Hypothalamus (tissue), 51 donors: ENCODE results near the gene HOXC4.
A peak's percentile ranks its signal among the peaks of the same experiment; 100 is the strongest.

Experiments
- DNase-seq, 51 donors: peaks; one replicate each; lab custom pipeline; 2025; lab: John Stamatoyannopoulos, UW

HOXC4 gene

DNA sequence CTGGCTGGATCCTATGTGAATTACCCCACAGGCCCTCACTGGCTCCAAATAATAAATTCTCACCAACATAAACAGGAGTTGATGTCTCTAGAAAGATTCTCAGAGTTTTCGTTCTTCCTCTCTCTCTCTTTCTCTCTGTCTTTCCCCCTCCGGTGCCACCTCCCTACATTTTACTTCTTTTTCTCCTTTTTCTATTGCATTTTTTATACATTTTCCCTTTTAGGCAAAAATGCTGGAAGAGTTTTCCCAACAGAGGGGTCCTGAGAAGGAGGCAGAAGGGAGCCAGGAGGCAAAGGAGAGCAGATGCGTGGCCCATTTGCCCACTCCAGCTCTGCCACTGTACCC, 26.2 kb upstream of the HOXC4 start:
- DNase-seq: no peak

DNA sequence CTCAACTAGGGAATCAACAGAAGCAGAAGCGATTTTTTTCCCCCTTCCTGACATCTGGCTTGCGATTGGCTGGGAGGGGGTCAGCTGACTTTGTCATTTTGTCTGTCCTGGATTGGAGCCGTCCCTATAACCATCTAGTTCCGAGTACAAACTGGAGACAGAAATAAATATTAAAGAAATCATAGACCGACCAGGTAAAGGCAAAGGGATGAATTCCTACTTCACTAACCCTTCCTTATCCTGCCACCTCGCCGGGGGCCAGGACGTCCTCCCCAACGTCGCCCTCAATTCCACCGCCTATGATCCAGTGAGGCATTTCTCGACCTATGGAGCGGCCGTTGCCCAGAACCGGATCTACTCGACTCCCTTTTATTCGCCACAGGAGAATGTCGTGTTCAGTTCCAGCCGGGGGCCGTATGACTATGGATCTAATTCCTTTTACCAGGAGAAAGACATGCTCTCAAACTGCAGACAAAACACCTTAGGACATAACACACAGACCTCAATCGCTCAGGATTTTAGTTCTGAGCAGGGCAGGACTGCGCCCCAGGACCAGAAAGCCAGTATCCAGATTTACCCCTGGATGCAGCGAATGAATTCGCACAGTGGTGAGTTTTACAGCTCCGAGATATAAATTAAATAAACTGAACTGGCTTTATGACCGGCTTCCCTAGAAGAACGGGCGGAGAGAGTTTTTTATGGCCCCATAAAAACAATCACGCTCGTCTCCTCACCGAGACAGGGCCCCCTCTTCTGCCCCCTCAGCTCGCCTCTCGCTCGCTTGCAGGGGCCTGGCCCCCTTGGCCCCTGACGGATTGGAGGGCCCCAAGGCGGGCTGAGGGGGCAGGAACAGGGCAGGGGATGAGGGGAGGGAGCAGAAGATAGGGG, 25.1 kb upstream of the HOXC4 start, which contains the start of gene HOXC6:
TSS of gene HOXC6 (plus strand) at position 127 of the 888 bp plus-strand sequence. CDS start at position 209, 82 bp downstream.
- DNase-seq: no peak

DNA sequence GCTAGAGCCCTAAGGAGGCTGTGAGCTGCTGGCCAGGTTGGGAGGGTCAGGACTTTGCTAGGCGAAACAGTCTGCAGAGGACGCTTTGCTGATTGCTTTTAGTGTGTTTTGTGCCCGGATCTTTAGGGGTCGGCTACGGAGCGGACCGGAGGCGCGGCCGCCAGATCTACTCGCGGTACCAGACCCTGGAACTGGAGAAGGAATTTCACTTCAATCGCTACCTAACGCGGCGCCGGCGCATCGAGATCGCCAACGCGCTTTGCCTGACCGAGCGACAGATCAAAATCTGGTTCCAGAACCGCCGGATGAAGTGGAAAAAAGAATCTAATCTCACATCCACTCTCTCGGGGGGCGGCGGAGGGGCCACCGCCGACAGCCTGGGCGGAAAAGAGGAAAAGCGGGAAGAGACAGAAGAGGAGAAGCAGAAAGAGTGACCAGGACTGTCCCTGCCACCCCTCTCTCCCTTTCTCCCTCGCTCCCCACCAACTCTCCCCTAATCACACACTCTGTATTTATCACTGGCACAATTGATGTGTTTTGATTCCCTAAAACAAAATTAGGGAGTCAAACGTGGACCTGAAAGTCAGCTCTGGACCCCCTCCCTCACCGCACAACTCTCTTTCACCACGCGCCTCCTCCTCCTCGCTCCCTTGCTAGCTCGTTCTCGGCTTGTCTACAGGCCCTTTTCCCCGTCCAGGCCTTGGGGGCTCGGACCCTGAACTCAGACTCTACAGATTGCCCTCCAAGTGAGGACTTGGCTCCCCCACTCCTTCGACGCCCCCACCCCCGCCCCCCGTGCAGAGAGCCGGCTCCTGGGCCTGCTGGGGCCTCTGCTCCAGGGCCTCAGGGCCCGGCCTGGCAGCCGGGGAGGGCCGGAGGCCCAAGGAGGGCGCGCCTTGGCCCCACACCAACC, 23.9 kb upstream of the HOXC4 start:
- no peak for DNase-seq

DNA sequence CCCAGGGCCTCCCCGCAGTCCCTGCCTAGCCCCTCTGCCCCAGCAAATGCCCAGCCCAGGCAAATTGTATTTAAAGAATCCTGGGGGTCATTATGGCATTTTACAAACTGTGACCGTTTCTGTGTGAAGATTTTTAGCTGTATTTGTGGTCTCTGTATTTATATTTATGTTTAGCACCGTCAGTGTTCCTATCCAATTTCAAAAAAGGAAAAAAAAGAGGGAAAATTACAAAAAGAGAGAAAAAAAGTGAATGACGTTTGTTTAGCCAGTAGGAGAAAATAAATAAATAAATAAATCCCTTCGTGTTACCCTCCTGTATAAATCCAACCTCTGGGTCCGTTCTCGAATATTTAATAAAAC, 23.2 kb upstream of the HOXC4 start:
- DNase-seq: no peak

DNA sequence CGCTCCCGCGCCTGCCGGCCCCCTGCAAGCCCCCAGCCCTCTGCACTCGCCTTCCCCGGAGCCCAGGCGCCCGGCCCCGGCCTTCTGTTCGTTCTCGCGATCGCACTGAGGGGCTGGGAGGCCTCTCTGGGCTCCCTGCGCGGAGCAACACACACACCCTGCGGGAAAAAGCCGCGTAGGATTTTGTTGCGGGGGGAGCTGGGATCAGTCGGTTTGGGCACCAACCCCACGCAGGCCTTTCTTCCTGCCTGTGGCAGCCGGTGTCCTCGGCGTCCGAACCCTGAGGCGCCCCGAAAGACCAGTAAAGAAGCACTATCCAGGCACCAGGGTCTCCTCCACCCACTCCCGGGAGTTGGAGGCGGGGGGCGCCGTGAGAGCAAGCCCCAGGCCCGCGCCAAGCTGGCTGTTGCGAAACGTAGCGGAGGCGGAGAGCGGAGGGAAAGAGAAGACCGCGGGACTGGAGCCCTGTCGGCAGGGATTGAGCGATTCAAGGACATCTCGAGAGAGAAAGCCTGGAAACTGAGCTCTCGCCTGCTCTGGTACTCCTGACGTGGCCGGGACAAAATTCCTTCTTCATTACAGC, 22.7 kb upstream of the HOXC4 start:
- no peak for DNase-seq

DNA sequence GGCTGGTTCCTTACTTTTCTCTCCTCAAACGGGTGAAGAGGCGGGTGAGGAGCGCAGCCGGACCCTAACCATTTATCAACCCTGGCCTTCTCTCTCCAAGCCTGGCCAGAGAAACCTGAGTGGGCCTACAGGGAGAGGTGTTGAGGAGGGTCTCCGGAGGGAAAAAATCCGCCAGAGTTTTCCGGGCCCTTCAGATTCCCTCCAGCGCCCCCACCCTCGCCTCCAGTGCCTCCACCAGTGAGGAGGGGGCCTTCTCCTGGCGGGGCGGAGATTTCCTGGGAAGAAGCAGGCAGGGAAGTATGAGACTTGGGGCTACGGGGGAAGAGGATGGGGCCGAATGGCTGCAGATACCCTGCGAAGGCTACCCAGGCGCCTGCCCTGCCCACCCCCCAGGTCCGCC, 22.2 kb upstream of the HOXC4 start:
- DNase-seq: no peak

DNA sequence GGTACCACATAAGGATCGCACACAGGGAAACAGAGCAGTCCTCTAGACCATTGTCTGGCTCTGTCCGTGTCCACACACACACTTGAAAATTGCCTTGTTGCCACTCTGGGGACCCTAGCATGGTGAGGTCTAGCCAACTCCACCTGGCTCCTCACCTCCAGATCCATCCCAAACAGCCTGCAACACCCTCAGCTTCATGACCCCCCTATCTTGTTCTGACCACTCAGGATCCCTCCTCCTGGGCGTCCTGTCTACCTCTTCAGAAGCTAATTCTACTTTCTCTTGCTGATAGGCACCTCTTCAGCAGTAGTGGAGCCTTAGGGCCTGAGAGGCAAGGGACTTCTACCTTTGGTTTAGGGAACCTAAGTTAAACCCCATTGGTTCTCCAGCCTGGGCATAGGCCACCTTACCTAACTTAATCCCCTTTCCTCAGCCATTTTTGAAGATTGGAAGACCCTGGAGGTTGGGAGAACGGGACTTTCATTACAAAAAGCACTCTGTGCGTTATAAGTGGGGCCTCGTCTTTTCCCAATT, 21.5 kb upstream of the HOXC4 start:
- no peak for DNase-seq

DNA sequence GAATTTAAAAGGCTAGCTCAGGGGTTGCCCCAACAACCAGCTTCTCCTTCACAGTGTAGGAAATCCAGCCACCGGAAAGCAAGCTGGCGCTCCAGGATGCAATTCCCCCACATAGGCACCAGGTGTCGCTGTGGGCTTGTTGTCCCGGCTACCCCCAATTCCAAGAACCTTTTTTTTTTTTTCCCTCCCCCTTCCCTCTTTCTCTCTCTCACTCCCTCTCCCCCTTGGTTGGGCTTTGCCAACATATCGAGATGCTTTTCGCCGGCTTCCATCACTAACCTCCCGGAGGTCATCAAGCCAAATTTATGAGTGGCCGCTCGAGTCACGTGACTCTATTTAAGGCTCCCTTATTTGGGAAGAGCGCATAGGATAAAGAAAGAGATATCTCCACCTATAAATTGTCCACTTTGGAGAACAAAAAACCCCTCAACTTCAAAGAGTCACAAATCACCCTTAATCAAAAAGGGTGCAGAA, 21.0 kb upstream of the HOXC4 start, which contains the start of gene HOXC5:
TSS of gene HOXC5 (plus strand) at position 424 of the 474 bp plus-strand sequence. CDS start 73 bp downstream, outside the sequence.
- DNase-seq: peak in 28 of 51 donors; percentile 1 to 49 (median 14)

DNA sequence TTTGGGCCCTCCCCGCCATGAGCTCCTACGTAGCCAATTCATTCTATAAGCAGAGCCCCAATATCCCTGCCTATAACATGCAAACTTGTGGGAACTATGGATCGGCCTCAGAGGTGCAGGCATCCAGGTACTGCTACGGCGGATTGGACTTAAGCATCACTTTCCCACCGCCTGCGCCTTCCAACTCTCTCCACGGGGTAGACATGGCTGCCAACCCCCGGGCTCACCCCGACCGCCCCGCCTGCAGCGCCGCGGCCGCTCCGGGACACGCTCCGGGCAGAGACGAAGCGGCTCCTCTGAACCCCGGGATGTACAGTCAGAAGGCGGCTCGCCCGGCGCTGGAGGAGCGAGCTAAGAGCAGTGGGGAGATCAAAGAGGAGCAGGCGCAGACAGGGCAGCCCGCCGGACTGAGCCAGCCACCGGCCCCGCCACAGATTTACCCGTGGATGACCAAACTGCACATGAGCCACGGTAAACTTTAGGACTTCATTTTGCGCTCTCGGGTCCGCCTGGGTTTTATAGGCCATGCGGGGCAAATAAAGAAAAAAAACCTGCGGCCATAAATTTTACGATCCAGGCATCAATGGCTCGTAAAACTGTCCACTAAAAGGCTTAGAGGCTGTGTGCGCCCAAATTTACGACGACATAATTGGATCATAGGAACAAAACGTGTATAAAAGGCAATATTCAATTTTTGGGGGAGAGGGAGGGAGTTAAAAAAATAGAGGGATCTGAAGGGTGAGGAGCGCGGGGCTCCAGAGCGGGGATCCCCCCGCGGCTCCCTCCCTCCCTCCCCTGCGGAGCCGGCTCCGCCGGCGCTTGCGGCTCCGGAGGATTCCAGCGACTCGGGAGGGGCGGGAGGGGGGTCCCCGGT, 20.3 kb upstream of the HOXC4 start:
- no peak for DNase-seq

DNA sequence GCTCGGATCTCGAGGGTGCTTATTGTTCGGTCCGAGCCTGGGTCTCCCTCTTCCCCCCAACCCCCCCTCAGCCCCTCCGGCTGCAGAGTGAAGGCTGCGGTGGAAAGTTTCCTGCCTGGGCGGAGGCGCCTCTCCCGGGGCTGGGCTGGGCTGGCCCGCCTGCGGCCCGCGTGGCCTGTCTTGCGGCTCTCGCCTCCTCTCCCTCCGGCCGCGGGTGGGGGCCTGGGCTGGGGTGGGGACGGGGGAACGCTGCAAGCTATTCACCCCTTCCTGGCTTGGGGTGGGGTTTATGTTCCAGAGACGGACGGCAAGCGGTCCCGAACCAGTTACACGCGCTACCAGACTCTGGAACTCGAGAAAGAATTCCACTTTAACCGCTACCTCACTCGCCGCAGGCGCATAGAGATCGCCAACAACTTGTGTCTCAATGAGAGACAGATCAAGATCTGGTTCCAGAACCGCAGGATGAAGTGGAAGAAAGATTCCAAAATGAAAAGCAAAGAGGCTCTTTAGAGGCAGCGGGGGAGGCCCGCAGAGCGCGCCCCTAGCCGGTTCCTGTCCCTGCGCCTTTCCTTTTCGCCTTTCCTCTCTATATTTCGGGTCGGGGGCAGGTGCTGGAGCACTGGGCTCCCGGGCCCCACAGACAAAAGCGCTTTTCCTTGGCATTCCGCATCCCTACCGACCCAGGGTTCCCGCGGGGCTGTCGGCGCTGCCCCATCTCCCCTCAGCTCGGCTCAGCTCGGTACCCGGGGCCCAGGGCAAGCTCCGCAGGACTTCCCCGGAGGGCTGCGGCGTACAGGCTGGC, 19.5 kb upstream of the HOXC4 start:
- DNase-seq: no peak

DNA sequence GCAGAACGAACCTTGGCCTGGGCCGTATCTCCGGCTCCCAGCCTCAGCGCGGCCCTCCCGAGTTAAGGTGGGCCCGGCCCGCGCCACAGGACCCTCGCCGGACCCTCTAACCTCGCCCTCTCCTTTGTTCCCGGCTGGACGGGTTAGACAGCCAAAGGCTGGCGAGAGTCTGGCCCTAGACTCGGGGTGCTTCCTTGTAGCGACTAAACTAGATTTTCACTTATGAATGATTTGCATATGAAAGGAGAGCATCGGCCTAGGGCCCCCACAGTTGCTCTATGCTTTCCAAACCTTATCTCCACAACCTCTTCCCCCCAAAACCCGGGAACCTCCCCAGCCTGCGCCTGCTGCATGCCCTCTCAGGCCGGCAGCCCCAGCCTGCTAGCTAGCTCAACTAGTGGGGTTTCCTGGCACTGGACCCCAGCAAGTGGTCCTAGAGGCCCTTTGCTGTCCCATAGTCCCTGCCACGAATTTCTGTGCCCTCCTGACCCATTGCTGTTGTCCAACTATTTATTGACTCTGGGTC, 18.8 kb upstream of the HOXC4 start:
- DNase-seq: no peak

DNA sequence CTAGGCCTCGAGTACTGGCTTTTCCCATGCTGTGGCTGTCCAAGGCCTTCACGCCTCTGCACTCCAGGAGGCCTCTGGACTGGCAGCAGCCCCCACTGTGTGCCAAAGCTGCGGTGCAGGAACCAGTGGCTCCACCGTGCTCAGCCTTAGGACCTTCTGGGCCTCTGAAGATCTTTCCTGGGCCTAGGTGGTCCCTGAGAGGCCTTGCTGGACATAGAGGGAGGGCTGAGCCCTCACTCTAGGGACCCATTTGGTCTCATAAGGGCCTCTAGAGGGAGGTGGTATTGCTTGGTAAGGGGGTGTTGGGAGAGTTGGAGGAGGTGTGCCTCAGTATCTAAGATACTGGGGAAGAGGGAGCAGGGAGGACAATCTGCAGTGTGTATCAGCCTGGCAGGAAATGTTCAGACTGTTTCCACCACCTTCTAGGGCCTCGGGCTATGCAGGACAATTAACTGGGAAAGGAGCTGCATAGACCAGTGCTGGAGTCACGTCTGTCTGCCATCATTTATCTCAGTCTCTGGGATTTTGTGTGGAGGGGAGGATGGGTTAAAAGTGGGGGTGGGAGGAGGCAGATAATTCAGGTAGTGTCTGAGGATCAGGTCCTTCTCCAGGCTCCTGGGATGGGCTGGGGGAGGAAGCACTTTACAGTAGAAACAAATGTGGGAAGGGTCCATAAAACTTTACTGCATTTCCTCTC, 17.9 kb upstream of the HOXC4 start:
- no peak for DNase-seq

DNA sequence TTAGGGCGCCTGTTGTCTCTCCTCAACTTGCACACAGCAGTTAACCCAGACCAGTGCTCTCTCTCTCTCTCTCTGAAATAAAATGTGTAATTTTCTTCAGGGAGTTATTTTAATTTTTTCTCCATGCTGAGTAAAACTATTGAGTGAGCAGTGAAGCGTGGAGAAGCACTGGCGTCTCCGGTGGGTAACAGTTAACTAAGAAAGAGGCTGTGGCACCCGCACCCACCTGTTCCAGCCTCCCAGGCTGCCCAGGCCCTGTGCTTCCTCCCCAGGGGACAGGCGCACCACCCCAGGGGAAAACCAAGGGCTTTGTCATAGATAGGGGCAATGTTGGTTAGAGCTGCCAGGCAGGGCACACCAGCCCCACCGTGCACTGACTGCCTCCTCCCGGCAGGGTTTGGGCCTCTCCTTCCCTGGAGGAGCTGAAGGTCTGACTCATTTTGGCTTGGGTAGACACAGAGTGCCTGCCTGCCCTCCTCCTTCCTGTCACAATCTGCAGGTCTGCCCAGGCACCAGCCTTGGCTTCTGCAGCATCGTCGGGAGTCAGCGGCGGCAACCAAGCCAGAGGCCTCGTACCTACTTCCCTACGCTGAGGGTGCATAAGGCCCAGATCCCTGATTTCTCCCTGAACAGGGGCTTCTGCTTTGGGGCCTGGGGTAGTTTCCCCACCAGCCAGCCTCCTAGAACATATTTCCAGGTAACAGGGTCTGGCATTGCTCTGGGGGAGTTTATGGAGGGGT, 16.8 kb upstream of the HOXC4 start:
- DNase-seq: no peak

DNA sequence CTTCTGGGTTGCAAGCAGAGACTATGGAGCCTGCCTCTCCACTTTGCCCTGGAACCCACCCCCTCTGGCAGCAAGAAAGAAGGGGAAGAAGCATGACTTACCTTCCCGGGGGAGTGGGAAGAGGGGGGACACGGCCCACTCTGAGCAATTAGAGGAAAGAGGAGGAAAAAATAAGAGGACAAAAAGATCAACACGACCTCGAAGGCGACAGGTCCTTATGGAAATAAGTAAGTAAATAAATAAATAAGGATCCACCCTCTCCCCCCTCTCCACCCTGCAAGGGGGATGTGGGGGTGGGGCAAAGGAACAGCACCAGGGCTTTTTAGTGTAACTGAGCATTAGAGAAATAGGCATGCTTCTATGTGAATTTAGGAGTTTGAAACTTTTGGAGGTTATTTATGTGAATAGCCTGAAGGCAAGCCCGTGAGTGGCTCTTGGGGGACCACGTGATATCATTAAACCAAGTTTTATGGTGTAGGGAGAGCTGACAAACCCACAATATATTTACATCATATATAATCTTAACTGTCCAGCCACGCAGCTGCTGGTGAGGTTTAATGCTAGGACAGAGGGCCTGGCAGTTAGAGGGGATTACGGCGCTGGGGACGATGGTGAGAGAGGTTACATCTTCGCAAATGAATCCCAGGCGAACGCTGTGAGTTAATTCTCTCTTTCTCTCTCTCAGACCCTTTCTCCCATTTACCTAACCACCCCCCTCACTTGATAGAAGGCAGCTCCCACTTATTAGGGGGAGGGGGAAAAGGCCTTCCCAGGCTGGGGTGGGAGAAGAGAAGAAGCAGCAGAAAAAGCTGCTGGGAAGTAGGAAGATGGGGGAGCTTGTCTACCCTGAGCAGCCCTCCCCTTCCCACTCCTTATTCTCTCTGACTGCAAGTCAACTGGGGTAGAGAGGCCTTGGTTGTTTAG, 16.0 kb upstream of the HOXC4 start:
- no peak for DNase-seq

DNA sequence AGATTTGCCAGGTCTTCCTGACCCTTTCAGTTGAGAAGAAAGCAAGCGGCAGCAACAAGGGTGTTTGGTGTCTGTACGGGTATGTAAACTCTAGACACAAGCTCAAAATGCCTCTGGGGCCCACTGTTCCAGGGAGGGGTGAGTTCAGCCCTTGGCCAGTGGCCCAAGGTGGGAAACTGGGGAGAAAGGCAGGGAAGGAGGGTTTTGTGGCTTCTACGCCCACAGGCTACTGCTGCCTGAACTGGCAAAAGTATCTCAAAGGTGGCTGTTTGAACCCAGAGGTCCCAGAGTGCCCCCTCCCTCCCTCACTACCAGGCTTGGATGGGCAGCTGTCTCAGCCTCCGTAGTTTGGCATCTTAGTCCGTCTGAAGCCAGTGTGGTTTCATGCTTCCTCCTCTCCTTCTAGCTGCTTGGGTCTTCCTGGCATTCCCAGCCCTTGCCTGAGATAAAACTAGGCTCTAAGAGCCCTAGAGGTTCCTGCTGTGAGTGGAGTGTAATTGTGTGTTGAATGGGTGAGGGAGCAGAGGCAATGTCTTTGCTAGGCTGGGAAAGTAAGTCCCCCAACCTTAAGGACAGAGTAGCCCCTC, 15.3 kb upstream of the HOXC4 start:
- DNase-seq: no peak

DNA sequence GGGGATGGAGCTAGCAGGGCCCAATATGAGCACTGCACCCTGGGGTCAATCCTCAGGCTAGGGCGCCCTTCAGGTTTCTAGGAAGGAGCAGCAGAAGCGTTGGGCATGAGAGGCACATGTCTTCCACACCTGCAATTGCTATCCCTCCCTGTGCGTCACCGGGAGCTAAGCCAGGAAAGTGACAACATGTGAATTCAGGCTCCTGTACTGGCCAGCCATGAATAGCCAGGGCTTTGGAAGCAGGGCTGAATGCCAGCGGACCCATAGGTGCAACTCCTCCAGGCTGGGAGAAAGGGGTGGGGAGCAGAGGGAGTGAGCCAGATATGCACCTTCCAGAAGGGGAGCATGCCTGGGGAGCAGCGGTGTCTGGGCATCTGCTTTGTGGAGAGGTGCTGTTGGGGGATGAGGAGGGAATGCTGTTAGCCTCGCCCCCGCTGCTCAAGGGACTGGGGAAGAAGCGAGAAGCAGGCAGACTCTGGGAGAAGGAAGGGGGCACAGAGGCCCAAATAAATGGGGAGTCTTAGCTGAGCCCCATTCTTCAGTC, 14.7 kb upstream of the HOXC4 start:
- no peak for DNase-seq
